HG03442 (cell line): ENCODE results near the gene VPS37C.
"Not testable (repeated sequence)": the region's sequence is repeated elsewhere in the genome, so short reads cannot be mapped to it uniquely, and the experiment has no call there.

Experiments used
- ATAC-seq: cut with Tn5 transposase; IDR thresholded peaks from one replicate; pipeline ENCODE4 v1.9.1; 2021; ENCODE audit warnings: mild to moderate bottlenecking, moderate library complexity; ENCODE audit not compliant: unreplicated experiment

The VPS37C gene

DNA sequence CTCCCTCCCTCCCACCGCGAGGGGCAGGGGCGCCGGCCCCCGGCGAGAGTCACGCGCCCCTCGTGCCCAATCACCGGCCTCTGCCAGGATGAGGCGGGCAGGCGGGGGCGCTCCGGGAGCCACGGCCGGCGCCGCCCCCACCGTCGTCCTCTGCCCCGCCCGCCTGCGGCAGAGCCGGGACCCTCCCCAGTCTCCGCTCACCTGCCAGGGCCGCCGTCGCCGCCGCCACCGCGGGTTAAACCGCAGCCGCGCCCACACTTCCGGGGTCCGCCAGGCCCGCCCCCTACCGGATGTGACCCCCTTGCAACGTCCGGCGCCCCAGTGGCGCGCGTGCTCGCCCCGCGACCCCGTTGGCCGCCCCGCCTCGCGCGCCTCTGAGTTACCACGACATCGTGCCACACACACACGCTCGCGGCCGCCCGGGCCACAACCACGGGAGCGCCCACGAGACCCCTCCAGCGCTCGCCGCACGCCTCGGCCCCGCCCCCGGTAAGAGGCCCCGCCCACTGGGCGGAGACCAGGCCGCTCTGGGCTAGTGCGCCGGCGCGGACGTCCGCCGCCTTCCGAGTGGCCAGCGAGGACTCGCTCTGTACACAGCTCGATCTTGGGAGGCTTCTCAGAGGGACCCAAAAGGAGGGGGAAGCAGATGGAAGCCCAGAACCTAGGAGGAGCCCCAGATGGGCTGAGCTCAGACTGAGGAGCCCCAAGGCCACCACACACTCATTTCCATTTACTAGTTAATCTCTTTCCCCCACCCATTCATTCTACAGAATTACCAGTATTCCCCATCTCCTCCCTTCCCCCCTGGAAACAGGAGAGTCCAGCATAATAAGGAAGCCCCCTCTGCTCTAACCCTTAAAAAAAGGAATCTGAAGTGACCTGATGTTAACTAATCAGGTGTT is at the start of gene VPS37C:
Gene VPS37C, minus strand, starts transcription at position 237 of the 902 bp plus-strand sequence. CDS start 22,597 bp downstream, outside the sequence.
- peak; percentile 66 for ATAC-seq

DNA sequence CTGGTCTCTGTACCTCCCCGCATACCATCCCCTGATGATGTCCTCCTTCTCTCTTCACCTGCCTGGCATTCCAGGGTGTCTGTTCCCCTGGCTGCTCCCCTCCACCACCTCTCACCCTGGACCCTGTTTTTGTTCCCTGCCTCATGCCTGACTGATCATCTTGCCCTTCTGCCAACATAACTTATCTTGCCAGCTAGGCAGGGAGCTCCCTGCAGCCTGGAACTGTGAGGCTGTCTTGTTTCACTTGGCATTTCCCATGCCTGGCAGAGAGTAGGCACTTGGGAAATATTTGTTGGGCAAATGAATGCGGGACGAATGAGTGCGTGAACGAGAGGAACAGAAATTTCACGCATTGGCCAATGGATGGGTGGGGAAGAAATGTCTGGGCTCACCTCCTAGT is 49.4 kb upstream of the VPS37C start:
- ATAC-seq: not testable (repeated sequence)

DNA sequence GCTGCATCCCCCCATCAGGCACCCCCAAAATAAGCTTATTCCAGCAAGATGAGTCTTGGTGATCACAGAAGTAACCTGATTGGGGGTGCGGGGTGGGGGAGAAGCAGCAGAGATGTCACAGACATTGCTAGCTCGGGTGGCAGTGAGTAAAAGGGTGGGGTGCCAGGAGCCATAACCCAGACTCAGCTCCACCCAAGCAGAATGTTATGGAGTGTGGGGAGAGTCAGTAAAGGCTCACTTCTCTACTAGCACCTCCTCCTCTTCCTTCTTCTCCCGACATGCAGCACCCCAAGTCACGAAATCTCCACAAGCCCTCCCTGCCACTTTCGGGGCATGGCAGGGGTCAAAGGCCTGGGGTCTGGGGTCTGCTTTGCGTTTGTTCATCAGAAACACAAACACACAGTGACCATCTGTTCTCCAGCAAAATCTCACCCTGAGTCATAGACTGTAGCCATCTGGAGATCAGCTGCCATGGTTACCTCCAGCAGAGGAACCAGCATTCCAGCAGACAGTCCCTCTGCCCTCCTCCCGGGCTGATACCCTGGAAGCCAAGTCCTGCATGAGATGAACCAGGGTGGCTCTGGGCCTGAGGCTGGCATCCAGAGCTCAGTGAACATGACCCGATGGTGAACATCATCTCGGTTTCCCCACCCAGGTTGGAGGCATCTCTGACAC is 46.5 kb upstream of the VPS37C start:
- not testable (repeated sequence) for ATAC-seq

DNA sequence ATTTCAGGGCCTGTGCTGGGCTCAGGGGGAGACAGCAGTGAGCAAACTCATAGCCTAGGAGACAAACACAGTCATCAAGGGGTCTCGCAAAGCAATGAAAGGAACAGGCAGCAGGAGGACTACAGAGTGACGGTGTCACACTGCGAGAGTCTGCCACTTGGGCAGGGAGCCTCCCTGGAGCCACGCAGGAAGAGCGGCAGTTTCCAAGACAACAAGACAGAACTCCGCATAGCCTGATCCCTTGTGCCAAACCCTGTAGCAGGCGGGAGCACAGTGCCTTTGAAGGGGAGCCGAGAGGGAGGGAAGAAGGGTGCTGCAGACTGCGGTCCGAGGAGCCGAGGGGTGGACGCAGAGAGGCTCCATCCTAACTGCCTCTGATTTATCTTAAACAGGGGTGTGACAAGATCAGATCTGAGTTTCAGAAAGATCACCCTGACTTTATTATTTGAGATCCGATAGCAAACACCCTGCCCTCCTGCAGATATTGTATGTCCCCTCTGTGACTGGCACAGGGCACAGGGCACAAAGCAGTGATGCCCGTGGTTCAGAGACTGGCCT is 43.4 kb upstream of the VPS37C start:
- ATAC-seq: not testable (repeated sequence)

DNA sequence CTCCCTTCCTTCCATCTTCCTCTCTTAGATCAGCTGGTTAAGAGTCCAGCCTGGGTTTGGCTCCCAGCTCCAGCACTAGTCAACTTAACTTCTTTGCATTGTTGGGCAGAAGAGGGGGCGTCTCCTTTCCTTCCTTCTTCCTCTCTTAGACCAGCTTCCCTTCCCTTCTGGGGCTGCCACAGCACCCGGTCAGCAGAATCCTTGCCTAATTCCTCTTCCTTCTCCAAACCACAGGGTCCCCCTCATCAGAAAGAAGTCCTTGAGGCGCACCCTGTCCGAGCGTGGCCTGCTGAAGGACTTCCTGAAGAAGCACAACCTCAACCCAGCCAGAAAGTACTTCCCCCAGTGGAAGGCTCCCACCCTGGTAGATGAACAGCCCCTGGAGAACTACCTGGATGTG is 42.6 kb upstream of the VPS37C start:
- ATAC-seq: not testable (repeated sequence)

DNA sequence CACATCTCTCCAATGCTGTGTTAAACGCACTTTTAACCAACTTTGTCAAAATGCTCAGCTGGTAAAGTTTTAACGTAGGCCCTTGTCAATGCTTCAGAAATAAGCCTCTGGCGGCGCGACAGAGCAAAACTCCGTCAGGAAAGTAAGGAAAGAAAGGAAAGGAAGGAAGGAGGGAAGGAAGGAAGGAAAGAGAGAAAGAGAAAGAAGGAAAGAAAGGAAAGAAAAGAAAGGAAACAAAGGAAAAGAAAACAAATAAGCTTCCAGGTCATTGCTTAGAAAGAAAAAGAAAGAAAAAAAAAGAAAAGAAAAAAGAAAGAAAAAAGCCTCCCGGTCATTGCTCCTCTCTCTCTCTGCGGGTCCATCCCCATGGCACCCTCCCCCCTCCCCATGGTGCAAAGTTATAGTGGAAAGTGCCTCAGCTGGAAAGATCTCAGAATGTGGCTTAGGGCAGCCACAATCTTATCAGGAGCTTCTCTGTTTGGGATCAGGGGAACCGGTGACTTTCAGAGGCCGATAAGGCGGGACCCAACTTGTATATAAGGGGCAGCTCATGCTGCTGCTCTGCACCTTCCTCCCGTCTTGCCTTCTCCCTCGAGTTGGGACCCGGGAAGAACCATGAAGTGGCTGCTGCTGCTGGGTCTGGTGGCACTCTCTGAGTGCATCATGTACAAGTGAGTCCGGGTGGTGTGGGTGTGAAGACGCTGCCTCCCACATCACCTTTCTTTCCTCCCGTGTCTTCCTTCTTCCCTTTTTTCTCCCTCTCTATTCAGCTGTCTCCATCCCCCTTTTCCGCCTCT is 41.9 kb upstream of the VPS37C start, which contains the start of gene PGA3:
Gene PGA3, plus strand, starts transcription at position 566 of the 797 bp plus-strand sequence. Its CDS starts 50 bp downstream, at position 616.
- not testable (repeated sequence) for ATAC-seq

DNA sequence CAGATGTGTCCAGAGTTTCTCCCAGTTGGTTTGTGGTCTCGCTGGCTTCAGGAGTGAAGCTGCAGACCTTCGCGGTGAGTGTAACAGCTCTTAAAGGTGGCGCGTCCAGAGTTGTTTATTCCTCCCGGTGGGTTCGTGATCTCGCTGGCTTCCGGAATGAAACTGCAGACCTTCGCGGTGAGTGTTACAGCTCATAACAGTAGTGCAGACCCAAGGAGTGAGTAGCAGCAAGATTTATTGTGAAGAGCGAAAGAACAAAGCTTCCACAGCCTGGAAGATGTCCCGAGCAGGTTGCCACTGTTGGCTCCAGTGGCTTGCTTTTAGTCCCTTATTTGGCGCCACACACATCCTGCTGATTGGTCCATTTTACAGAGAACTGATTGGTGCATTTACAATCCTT is 40.2 kb upstream of the VPS37C start:
- no peak for ATAC-seq

DNA sequence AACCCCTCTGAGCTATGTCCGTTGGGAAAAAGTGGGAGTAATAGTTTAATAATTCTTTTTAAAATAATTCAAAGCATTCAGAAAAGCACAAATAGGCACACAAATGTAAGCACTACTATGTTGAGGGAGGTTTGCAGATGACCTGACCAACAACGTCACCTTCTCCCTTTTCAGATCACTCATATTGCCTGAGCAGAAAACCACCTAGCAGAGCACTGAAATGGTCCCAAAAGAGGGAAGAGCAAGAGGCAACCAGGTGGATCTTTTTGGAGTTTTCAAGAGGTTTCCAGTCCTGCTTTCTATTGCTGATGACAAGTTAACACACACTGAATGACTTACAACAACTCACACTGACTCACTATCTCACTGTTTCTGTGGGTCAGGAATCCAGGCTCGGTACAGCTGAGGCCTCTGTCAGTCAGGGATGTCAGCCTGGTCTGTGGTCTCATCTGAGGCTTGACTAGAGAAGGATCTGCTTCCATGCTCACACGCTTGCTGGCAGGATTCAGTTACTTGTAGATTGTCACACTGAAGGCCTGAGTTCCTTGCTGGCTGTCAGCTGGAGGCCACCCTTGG is 37.8 kb upstream of the VPS37C start:
- no peak for ATAC-seq

DNA sequence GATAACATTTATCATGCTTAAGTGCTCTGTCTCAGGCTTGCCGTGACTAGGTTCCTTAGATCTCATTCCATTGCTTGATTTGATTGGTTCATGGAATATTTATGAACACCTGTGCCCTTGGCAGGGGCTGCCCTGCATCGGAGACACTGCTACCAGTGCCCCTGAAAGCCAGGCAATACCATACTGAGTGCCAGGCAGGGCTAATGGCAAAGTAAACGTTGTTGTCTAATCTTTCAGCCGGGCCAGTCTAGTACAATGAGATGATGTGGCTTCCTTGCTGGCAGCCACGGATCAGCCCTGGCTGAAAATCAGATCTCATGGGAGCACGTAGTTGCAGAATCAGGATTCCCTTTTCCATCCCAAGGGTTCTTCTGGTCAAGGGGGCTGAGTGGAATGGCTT is 37.1 kb upstream of the VPS37C start:
- ATAC-seq: no peak

DNA sequence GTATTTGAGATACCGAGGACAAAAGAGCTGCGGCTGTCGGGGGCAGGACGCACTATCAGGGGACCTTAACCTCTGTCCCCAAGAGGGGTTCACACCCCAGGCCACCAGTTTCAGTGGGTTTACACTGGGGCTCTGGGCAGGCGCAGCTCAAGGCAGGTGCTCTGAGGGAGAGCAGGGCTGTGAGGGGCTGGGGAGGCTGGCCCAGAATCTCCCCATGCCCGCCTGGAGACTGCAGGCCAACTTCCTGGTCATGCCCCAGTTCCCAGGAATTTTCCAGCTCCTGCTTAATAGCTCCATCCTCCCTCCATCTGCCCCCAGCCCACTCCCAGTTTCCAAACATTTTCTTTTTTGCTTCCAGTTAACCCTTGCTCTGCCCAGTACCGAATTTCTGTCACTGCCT is 34.5 kb upstream of the VPS37C start:
- no peak for ATAC-seq

DNA sequence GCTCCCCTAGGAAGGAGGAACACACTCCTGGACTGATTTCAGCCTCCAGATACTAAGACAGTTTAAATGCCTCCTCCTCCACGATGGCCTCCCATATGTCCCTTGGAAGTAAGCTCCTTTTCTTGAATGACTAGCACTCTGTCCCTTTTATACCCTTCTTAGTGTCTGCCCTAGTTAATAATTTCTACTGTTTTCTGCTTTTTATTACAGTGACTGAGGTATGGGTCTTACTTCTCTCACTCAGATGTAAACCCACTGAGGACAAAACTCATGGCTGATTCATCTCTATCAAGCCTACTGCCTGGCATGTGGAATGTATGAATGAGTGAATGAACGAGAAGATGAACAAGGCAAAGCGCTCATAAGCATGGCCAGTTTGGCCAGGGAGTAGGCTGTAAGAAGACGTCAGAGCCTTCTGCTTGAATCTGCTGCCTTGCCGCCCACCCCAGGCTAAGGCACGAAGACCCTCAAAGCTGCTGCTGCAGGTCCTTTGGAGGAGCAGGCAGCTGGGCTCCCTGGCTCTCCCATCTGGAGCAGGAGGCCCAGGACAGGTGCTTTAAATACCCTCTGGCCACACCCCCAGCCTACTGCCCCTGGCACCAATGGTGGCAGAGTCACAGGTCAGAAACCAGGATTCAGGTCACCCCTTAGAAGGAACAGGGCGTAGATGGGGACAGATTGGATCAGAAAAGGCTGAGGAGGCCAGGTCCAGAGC is 33.9 kb upstream of the VPS37C start:
- no peak for ATAC-seq

DNA sequence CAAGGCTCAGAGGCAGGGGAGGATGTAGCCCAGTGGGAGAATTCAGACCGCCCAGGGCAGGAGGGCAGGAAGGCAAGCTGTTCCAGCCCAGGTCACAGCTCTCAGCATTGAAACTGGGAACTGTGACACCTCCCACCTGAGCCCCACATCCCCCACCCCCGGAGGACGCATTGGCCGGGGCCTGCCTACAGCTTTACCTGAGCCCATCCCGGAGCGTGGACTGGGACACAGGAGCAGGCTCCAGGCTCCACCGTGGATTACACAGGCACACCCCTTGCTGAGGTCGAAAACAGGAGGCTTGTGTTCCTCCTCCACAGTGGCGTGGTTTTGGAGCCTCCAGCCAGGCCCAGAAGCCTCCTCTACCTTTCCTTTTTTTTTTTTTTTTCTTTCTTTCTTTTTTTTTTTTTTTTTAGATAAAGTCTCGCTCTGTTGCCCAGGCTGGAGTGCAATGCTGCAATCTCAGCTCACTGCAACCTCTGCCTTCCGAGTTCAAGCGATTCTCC is 33.0 kb upstream of the VPS37C start:
- ATAC-seq: no peak

DNA sequence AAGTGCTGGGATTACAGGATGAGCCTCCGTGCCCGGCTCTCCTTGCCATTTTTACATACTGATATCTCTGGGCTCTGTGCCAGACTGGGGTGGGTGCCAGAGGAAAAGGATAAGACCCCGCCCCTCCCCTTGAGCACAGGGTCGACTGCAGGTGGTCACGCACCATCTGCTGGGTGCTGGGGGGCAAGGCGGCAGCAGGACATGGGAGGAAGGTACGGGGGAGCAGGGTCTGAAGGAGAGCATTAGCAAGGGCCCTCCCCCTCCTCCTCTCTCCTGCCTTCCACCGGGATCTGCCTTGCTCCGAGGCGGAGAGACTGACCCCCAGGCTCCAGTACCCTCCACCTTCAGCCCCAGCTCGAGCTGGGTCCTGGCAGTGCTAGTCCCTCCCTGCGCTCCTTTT is 32.4 kb upstream of the VPS37C start:
- no peak for ATAC-seq

DNA sequence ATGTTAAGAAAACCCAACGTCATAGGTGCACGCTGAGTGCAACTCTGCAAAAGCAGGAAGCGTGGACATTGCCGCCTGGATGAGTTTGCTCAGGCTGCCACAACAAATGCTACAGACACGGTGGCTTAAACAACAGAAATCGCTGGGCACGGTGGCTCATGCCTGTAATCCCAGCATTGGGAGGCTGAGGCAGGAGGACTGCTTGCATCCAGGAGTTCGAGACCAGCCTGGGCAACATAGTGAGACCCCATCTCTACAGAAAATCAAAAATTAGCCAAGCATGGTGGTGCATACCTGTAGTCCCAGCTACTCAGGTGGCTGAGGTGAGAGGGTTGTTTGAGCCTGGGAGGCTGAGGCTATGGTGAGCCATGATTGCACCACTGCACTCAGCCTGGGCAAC is 28.7 kb upstream of the VPS37C start:
- no peak for ATAC-seq

DNA sequence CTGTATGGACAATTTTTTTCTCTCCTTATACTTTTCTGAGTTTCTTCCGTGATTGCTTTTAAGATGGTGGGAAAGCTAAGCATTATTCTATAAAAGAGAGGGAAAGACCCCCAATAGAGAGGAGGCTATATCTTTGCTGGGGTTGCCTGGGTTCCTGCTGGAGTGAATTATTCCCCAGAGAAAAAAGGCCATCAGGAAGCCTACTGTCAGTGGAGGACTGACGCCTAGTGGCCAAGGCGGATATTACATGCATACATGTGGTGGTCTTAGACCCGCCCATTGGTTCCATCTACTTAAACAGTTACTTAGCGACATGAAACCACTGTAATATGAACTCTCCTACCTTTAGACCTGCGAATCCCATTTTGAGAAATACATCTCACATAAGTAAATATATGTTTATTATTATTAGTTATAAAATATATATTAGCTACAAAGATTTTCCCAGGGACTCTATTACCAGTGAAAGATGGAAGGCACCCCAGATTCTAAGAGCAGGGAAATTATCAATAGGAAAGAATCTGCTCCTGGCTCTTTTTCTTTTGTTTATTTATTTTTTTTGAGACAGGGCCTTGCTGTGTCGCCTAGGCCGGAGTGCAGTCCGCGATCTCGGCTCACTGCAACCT is 26.4 kb upstream of the VPS37C start:
- ATAC-seq: no peak

DNA sequence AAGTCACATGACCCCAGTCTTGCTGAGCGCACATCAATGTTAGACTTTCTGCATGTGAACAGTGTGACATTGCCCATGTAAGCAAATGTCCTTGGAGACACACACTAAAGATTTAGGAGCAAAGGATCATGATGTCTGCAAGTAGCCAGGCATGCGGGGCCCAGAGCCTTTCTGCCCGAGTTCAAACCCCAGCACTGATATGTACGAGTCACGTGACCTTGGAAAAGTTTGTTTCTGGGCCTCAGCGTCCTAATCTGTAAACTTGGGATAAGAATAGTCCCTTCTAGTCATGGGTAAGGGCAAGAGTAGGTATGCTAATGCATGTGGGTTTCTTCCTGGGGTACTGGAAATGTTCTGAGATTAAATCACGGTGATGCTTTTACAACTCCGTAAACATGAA is 25.3 kb upstream of the VPS37C start:
- ATAC-seq: no peak

DNA sequence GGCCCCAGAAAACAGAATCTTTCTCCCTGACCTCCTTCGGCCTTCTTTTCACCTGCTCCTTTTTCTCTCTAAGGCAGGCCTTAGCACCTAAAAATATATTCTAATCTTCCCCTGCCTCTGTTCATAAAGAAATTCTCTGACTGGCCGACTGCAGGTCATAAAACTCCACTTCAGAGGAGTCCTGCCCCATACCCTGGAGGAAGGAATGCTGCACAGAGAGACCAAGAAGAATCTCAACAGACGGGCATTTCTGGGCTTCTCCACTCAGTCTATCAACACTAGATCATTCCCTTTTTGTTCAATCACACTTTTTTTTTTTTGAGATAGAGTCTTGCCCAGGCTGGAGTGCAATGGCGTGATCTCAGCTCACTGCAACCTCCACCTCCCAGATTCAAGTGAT is 22.4 kb upstream of the VPS37C start:
- no peak for ATAC-seq

DNA sequence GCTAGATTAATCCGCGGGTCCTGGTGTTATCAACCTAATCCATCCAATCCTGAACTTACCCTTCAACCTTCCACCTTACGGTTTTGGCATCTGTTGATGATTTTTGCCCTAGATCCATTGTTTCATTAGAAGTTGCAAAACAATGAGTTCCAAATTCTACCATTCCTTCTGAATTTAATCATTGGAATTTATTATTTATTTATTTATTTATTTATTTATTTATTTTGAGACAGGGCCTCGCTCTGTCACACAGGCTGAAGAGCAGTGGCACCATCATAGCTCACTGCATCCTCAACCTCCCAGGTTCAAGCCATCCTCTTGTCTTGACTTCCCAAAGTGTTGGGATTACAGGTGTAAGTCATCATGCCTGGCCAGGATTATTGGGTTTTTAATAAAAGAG is 20.3 kb upstream of the VPS37C start:
- no peak for ATAC-seq

DNA sequence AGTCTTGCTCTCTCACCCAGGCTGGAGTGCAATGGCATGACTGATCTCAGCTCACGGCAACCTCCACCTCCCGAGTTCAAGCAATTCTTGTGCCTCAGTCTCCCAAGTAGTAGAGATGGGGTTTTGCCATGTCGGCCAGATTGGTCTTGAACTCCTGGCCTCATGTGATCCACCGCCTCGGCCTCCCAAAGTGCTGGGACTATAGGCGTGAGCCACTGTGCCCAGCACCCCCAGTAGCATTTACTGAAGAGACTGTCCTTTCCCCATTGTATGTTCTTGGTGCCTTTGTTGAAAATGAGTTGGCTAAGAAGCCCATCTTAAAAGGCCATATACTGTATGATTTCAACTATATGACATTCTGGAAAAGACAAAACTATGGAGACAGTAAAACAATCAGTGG is 19.0 kb upstream of the VPS37C start:
- ATAC-seq: not testable (repeated sequence)
